Hypothalamus (tissue), 51 donors: ENCODE results near the gene GBA2.

Source experiments
- DNase-seq, 51 donors: peaks; one replicate each; lab custom pipeline; 2025; lab: John Stamatoyannopoulos, UW

The GBA2 gene

DNA sequence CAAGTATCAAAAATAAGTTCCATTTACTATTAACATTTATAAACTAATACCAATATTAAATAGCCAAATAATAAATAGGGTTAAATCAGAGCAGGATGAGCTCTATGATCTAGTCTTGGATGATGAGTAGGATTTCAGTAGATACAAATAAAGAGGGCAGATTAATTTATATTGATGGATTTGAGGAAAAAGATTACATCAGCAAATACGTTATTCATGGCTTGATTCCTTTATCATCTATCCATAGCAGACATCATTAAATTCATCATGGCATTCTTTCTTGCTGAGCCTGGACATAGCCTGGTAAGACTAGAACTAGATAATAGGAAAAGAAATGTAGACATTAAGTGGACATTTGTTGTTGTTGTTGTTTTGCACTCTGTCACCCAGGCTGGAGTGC is 18.4 kb upstream of the GBA2 start:
- no peak for DNase-seq

DNA sequence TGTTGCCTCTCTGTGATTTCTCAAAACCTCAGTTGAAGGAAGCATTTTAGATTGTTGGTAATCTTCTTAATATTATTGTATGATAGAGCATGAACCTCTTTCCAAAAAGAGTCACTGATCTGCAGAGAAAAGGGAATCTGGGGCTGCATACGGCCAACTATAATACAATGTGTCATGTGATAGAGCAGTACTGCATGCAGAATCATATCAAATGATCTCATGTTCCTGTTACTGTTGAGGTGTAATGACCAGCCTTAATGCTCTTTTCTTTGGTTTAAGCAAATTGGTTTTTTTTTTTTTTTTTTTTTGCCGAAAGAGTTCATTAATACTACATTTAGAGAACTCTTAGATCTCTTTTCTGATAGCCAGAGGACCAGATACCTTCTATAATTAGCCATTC is 18.0 kb upstream of the GBA2 start:
- no peak for DNase-seq

GRCh38 chr9:35763803-35764202 is 14.8 kb upstream of the GBA2 start:
- no peak for DNase-seq

- no peak for DNase-seq
These were observed 14.2 kb upstream of the GBA2 start for GRCh38 chr9:35763181-35763580.

- peak in 2 of 51 donors; percentile 7 to 11 for DNase-seq
These were observed 11.6 kb upstream of the GBA2 start for GRCh38 chr9:35760651-35761050.

DNA sequence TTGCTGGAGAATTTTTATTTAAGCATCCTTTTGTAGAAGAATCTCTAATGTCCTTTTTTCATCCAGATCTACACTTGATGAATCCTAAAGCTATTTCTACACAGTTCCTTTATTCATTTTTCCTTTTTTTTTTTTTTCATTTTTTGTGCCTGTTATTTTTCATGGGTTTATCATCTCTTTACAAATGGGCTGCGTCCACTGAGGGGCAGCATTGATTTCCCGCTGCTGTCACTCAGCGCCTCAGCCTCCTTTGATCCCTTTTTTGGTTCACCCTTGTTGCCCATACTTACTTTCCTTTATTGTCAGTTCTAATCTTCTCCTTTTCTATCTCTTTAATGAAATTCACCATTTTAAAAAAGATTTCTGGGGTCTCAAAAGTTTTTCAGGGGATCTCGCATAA is 10.8 kb upstream of the GBA2 start:
- no peak for DNase-seq

GRCh38 chr9:35758475-35759050 is 9.5 kb upstream of the GBA2 start:
- no peak for DNase-seq

- DNase-seq, result no peak
These were observed 8.9 kb upstream of the GBA2 start for GRCh38 chr9:35757892-35758275.

DNA sequence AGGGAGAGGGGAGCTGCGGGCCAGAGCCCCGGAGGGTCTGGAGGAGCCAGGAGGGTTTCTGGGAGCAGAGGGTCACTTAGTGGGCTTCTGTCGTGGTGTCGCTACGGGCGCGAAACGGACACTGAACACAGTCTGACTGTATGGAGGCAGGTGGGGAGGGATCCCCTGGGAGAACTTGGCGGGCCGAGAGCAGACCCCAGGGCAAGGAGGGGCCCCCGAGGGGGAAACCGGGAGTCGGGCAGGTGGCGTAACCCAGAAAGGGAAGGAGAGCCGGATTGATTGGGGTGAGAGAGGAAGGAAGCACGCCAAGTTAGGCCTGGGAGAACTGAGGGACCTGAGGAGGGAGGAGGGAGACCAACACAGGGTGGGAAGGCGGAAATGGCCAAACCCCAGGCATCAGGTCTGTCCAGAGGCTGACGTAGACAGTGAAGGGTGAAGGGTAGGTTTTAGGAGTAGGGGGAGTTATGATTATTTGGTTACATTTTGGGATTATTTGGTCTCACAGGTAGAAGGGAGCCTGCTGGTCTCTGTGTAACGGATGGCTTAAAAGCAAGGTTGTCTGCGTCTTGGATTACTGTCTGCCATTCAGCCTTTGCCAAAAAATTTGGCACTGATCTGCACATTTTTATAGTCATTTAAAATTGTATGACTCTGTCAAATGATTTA is 8.3 kb upstream of the GBA2 start:
- DNase-seq, result peak in 25 of 51 donors; percentile 12 to 78 (median 43)

DNA sequence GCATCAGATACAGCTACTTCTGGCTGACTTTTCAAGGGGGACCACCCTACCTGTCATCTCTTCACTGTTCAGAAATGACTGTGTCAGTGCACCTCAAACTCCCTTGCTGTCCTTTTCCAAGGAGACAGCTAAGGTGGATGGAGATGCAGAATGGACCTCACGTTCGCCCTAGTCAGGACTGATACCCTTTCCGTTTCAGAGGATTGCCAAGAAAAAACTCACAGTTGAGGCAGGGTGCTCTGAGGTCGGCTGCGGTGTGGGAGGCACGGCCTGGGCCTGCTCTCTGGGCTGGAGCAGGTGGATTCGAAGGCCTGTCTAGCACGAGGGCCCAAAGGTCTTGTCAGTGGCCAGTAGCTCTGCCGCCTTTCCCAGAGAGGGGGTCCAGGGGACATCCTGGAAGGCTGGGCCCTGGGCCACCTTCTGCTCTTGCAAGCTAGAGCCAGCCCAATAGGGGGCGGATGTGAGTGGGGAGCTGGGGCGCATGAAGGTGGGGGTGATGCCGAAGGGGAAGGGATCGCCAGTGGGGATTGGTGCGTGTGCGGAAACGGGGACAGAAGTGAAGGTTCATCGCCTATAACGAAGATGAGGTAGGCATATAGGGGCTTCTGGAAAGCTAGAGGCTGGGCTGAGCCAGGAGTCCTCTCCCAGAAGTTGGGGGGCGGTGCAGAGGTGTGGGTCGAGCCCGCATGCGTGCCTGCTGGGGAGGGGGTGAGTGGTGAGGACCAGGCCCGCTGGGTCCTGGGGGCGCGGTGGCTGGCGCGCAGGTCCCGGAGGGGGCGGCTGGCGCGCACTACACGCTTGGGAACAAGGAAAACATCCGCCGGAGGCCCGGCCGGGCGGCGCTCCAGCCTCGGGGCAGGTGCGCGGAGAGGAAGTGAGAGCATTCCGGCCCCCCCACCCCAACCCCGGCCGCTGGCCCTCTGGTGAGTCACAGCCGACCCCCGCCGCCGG is 7.5 kb upstream of the GBA2 start:
- DNase-seq, result peak in 44 of 51 donors; percentile 22 to 91 (median 60)

GRCh38 chr9:35755071-35755470 is 6.0 kb upstream of the GBA2 start:
- no peak for DNase-seq

DNA sequence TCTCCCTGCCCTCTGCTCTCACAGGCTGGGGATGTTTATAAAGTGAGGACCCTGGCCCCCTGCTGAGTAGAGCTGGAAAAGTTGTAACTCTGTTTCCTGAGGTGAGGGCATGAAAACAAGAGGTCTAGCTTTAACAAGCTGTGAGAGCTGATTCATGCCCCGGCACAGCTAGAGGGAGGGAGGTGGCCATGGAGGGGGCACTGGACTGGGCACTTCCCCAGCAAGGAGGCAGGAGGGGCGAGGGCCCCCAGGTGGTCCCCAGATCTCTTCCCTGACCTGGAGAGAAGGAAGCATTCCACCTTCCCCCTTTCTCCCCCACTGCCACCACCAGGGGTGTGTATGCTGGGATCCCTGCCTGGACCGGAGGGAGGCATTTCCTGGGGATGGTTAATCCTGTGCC is 5.2 kb upstream of the GBA2 start, which contains the start of gene MSMP:
Gene MSMP, minus strand, starts transcription at position 13 of the 400 bp plus-strand sequence. CDS start 147 bp downstream, outside the sequence.
- DNase-seq, result no peak

GRCh38 chr9:35753466-35753865 is 4.4 kb upstream of the GBA2 start:
- DNase-seq, result no peak

GRCh38 chr9:35750256-35750531 is 1.2 kb upstream of the GBA2 start:
- peak in 2 of 51 donors; percentile 3 to 55 for DNase-seq

DNA sequence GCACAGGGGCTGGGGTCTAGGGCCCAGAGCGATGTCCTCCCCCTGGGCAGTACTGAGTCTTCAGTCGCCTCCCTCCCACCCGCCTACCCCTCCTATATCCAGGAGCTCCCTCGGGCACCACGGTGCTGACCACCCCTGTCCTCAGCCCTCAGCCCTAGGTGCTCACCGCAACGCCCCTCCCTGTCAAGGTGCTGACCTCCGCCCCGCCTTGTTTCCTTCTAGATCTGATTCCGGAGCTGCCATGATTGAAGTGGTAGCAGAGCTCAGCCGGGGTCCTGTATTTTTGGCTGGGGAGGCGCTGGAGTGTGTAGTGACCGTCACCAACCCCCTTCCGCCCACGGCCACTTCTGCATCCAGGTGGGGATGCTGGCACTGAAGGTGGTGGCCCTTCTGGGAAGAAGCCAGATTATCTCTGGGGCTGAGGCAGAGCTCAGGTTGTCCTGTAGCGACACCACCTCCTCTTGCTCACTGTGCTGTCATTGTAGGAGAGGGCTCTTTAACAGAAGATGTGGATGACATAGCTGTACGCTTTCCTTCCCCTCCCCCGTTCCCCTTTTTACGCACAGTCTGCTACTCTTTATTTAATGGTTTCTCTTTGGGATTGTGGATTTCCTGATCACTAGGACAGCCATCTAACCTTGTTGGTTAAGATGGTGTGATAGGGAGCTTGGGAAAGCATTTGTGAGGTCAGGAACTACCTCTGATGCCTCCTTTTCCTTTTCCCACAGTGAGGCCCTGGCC is 657 bp upstream of the GBA2 start:
- DNase-seq, result peak in 13 of 51 donors; percentile 23 to 68 (median 51)

GRCh38 chr9:35748242-35748857 is 678 bp downstream of the GBA2 start:
- peak in 1 of 51 donors; percentile 43 for DNase-seq

DNA sequence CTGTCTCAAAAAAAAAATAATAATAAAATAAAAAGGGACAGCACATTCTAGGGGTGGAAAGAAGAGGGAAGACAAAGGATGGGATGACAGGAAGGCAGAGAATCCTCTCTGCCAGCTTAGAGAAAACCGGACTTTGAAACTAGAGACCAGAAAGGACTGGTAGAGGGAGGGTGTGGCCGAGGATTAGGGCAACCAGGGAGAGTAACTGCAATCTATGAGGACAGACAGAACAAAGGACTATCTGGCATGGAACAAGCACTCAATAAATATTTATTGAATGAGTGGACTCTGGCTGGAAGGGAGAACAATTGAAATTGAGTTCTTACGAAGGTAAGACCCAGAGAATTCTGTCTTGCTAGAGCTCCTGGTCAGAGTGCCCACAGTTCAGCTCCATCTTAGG is 2.4 kb downstream of the GBA2 start:
- DNase-seq, result no peak

- no peak for DNase-seq
These were observed 3.5 kb downstream of the GBA2 start for GRCh38 chr9:35745569-35745968.

- DNase-seq, result no peak
These were observed 5.0 kb downstream of the GBA2 start for GRCh38 chr9:35743880-35744518.

- DNase-seq, result no peak
These were observed 5.6 kb downstream of the GBA2 start for GRCh38 chr9:35743452-35743851.
